ENCODE results near the gene CDH24.

GRCh38 chr14:23005451-23006187 is 51.7 kb downstream of the CDH24 start:
- TF ChIP-seq CTCF (IDR thresholded peaks at IDR 0.05; ENCODE audit: insufficient read depth, low read length) (no peak), POLR2AphosphoS5 (IDR thresholded peaks at IDR 0.05; ENCODE audit: low read depth) (no peak), REST (IDR thresholded peaks at IDR 0.05; ENCODE audit: insufficient replicate concordance, low read depth) (no peak), SPI1 (IDR thresholded peaks at IDR 0.05; ENCODE audit: borderline replicate concordance, low read depth) (peak; percentile 49; the same call in 1 of the 2 replicates), GABPA (IDR thresholded peaks at IDR 0.05; ENCODE audit: low read depth) (no peak)

Measured in HL-60 (cell line).